HepG2 (cell line): Measurements from ENCODE around the gene FAM50A.

ENCODE experiments used
- KAT8 ChIP-seq: IDR thresholded peaks from 2 replicates; pipeline ENCODE4 v1.6.1; 2016; ENCODE audit warnings: missing genetic modification reagents, missing compliant biosample characterization
- PLRG1 ChIP-seq: fragments of 450-650 bp; conservative IDR thresholded peaks from 2 replicates; pipeline ENCODE4 v1.6.1; 2016
- PRMT3 ChIP-seq: sonication (generic); formaldehyde crosslinking; IDR thresholded peaks from 2 replicates; pipeline ENCODE4 v1.8.1; 2022; ENCODE audit warnings: low read depth, mild to moderate bottlenecking, moderate library complexity, missing genetic modification reagents, borderline replicate concordance
- TCF7L2 ChIP-seq: IDR thresholded peaks from 2 replicates; pipeline ENCODE4 v1.6.1; 2011; ENCODE audit warnings: mild to moderate bottlenecking, low read depth, low read length, moderate library complexity
- TEAD2 ChIP-seq: sonication (generic); formaldehyde crosslinking; IDR thresholded peaks from 2 replicates; pipeline ENCODE4 v1.9.0; 2021; ENCODE audit warnings: missing genetic modification reagents

GRCh38 chrX:154399527-154400368 lies 44.2 kb upstream of the FAM50A start:
- TF ChIP-seq KAT8 (no peak), TCF7L2 (no peak), PRMT3 (CRISPR knock-in tag) (no peak), PLRG1 (no peak), TEAD2 (CRISPR knock-in tag) (no peak)
